H4 (cell line): ENCODE measurements around the gene BRAT1. TPM values are rescaled to one million over a fixed set of nuclear protein-coding genes. Genes with fewer than 3 reads are reported as not detected.
"Not testable (repeated sequence)": the region's sequence is repeated elsewhere in the genome, so short reads cannot be mapped to it uniquely, and the experiment has no call there.

Experiments used
- DNase-seq: peaks from one replicate; pipeline ENCODE4 v3.0.0-alpha.2; 2015; ENCODE audit warnings: low spot score
- total RNA-seq: library from RNA; depleted of rRNA; stranded (reverse); fragments of >200 nt; shearing (Covaris generic); gene quantifications from 2 replicates; pipeline ENCODE4 v1.2.3, GENCODE V29; 2014

BRAT1 gene
- total RNA-seq, 1 experiment from 2014 or later, result 31.7 TPM

DNA sequence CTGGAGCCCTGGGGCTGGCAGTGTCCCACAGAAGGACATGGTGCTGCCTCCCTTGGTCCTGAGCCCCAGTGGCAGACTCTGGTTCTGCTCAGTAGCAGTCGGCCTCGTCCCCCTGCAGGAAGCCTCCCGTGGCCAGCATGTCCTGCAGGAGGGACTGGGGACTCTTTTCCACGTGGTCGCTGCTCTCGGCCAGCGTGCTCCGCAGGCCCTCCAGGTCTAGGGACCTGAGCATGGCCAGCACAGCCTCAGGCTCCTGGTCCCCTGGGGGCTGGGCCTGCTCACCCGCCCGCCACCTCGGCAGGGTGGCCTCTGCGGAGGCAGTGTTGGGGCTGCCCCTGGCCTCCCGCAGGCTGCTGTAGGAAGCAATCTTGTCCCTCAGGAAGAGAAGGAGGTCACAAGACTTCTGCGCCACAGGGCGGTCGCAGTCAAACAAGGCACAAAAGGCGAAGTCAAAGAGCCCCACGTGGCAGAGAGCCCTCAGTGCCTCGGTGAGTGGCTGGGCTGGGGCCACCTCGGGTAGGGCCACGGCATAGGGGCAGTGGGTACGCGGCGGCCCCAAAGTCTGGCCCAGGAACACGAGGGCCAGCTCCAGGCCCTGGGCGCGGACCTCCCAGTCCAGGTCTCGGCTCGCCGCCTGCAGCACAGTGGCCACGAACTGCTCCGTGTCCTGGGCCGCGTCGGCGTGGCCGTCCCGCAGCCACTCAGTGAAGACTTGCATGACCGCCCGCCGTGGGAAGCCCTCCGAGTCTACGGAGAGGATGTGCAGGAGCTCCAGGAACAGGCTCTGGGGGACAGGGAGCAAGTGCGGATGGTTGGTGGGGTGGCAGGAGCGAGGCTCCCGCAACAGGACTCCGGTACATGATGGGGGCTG, 17.1 kb downstream of the BRAT1 start:
- DNase-seq, result no peak

DNA sequence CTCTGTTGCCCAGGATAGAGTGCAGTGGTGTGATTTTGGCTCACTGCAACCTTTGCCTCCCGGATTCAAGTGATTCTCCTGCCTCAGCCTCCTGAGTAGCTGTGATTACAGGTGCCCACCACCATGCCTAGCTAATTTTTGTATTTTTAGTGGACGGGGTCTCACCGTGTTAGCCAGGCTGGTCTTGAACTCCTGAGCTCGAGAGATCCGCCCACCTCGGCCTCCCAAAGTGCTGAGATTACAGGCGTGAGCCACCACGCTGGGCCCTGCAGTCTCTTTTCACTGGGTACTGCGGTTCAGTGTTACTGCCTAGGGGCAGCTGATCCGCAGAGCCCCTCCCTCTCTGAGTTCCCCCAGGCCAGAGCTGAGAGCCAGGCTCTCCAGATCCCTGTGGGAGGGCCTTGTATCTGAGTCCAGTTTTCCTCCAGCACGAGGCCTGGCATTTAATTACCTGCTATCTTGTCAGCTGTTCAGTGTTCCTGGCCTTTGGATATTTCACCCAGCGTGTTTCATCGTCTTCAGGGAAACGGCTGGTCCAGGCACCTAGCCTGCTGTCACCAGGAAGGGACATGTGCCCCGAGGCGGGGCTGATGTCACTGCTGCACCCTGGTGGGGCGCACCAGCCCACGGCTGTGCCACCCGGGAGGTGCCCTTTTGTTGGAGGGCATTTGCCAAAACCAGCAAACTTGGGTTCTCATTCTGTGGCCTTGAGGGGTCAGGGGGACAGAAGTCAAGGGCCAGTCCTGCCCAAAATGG, 19.3 kb downstream of the BRAT1 start:
- DNase-seq, result not testable (repeated sequence)

GRCh38 chr7:2534214-2534613, 21.1 kb downstream of the BRAT1 start:
- DNase-seq, result not testable (repeated sequence)

GRCh38 chr7:2533566-2533965, 21.8 kb downstream of the BRAT1 start:
- not testable (repeated sequence) for DNase-seq

GRCh38 chr7:2532816-2533215, 22.5 kb downstream of the BRAT1 start:
- DNase-seq, result not testable (repeated sequence)

DNA sequence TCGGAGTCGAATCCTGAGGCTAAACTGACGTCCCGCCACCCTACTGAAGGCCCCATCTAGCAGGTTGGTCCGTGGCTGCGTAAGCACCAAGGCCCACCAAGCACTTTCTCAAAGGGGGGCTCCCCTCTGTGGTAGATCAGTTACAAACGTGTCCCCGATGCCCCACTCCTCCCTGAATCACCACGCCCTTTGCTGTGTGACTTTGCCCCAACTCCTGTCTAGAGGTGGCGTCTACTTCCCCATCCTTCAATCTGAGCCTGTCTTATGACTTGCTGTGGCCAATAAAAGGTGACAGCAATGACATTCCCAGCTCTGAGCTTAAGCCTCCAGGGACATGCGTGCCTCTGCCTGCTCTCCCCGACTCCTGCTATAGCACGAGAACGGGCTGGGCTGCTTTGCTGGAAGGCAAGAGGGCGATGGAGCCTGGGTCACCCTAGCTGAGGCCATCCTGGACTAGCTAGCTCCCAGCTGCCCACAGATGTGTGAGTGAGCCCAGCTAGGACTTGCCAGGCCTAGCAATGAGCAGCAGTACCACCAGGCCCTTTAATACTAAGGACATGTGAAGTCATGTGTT, 23.0 kb downstream of the BRAT1 start:
- DNase-seq, result not testable (repeated sequence)

GRCh38 chr7:2531796-2532110, 23.6 kb downstream of the BRAT1 start:
- not testable (repeated sequence) for DNase-seq

- DNase-seq, result not testable (repeated sequence)
These were observed 24.1 kb downstream of the BRAT1 start for GRCh38 chr7:2530994-2531795.

DNA sequence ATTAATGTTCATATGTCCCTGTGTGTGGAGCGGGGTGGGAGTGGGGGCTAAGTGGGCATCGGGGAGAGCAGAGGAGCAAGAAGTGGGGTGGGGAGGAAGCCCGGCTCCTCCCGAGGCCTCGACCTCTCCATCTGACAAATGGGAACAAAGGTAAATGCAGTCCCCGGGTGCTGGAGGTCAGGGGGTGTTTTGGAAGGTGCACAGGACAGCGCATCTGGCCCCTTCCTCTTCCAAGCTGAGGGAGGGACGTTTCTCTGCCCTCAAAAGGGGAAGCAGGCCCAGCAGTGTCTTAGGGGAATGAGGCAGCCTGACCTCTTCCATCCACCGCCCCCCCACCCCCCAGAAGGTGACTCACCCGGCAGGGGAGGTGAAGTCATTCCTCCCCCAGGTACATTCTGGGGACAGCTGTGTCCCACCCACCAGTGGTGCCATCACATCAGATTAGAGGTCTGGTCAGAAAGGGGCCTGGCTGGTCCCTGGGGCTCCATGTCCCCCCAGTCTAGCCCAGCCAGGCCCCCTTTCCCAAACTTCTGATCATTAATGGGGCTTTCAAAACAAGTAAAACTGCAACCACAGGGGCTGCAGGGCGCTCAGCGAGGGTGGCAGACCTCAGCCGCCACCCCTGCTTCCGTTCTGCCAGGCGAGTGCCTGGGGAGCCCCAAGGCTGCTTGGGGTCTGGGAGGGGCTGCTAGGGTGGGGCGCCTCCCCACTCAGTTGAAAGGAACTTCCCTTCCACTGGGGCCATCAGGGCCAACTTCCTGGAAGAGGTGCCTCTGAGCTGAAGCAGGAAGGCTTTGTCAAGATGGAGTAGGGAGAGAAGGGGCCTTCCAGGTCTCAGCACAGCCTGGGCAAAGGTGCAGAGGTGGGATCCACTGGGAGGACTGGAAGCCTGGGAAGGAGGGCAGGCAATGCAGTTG, 25.0 kb downstream of the BRAT1 start:
- peak; percentile 70 for DNase-seq

DNA sequence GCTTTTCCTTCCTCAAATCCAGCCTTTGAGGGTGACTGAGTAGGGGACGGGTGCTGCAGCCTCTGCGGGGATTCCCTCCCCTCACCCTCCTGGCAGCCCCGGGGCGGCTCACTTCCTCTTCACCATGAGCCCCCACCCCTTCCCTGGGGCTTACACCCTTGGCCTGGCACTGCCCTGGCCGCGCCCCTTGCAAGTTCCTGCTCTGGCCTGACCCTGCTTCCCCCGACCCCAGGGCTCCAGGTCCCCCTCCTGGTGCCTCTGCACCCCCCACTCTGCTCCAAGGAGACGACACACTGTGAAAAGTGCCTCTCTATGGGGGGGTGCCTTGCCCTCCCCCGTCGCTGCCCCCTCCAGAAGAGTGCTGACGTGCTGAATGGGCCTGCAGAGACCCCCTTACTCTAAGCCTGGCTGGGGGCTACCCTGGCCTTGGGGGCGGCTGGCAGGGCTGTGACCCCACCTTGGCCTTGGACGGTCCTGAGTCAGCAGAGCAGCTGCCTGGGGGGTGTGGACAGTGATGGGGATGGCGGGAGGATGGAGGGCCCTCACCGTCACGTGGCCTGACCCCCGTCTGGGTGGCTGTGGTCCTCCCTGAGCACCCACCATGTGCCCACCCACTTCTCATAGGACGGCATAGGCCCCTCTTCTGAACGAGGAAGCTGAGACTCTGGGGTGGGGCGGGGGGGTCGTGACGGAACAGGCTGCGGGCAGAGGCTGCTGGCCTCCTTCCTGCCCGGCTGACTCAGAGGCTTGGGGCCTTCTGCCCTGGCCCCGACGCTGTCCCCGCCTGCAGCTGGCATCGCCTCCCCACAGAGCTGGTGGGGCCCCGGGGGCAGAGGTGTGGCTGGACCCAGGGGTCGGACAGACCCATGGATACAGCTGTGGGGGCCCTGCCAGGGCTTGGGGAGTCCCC, 25.9 kb downstream of the BRAT1 start:
- DNase-seq, result peak; percentile 84

- no peak for DNase-seq
These were observed 26.7 kb downstream of the BRAT1 start for GRCh38 chr7:2528481-2529095.

DNA sequence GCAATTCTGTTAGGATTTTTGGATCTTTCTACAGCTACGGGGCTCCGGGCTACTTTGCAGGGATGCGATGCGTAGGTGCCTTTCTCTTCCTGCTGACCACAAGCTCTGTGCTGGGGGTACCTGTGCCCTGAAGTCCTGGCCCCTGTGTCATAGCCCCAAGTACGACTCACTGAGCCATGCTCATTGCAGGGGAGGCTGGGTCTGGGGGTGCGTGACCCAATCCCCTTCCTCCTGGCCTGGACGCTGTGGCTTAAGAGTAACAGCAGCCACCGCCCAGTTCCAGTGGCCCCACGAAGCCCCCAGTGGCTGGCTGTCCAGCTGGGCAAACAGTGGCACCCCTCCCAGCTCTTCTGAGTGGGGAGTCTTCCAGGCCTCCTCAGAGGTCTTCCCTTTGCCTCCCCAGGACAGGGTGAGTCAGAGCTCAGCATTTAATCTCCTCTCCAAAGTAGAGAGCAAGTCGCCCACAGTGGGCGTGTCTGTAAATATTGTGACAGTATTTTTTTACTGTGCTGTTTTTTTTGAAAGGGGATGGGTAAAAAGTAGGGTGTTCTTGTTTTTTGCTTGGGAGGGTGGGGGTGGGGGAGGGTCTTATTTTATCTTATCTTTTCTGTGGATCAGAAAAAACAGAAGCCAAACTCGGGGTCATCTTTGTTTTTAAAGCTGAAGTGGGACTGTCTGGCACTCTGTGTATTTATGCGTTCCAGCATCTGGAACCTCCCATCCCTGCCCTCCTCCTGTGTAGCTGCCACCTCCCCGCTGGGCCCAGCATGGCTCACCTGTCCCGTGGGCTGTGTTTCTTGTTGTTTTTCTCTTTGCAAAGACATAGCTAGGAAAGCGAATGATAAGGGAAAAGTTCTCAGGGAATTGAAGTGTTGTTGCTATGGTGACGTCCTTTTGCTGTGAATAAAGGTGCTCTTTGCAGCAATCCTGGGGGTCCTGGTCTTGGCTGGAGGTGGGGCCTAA, 27.5 kb downstream of the BRAT1 start:
- DNase-seq, result peak; percentile 94

GRCh38 chr7:2526659-2527504, 28.4 kb downstream of the BRAT1 start:
- no peak for DNase-seq

DNA sequence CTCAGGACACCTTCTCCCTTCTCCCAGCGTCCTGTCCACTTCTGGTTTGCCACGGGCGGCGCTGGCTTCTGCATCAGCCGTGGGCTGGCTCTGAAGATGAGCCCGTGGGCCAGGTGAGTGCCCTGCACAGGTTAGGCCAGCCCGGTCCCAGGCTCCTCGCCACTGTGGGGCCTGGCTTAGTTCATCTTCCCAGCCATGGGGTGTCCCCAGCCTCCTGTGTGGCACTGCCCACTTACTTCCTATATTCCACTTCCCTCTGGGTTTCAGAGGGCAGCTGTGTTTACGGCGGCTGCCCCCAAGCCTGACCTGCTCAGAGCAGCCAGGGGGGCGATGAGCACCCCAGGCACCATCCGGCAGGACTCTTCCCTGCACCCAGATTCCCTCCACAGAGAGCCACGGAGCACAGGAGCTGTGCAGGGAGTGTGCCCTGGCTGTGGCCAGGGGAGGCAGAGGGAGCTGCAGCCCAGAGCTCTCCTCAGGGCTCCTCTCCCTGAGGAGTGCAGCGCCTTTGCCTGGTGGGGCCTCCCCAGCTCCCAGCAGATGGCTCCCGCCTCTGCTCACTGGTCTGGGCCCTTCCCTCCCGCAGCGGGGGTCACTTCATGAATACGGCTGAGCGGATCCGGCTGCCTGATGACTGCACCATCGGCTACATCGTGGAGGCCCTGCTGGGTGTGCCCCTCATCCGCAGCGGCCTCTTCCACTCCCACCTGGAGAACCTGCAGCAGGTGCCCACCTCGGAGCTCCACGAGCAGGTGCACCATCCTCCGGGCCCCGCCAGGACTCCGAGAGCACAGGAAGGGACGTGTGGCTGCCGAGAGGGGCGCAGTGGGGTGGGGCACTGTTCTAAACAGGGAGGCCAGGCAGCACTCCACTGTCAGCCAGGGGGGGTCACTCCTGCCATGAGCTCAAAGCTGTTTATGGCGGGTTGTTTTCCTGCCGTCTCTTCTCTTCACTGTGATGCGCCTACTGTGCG, 29.4 kb downstream of the BRAT1 start:
- no peak for DNase-seq

DNA sequence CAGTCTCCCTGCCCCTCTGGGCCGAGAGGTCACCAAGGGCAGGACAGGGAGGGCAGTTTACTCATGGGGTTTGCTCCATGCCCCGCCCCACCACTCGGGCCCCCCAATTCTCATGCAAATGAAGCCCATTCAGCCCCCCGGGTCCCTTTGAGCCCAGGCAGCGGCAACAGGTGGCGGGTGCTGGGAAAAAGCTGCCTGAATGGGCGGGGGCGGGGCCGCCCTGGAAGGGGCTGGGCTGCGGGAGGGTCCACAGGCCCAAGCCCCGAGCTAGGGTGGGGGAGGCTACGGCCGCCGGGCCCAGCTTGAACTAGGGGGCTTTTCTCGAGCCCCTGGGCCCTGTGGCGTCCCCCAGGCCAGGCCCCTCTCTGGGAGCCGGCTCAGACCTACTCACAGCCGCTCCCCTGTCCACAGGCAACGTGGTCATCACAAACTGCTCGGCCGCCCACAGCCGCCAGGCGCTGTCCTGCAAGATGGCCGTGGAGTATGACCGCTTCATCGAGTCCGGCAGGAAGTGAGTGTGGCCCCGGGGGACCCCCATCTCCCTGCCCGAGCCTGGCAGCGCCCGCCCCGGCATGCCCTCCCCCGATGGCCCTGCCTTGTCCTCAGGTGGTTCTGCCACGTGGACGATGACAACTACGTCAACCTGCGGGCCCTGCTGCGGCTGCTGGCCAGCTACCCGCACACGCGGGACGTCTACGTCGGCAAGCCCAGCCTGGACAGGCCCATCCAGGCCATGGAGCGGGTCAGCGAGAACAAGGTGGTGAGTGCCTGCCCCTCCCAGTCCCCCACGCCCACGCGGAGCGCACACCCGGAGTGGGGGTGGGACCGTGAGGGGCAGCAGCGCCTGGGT, 30.3 kb downstream of the BRAT1 start:
- no peak for DNase-seq
